Measurements from ENCODE around the gene STEAP1B.

DNA sequence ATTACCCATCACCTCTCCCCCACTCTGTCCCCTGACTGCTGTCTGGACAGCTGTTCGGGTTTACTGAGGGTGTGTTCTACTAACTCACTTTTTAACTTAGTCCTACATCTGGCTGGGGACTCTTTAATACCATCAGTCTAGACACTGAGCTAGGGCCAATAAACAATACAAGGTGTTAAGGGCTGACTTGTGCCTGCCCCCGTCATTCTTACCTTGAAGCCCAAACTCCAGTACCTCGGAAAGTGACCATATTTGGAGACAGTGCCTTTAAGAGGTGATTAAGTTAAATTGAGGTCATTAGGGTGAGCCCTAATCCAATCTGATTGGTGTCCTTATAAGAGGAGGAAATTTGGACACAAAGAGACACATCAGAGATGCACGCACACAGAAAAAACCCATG lies 35.7 kb downstream of the STEAP1B start:
- TF ChIP-seq, protein P1, sequence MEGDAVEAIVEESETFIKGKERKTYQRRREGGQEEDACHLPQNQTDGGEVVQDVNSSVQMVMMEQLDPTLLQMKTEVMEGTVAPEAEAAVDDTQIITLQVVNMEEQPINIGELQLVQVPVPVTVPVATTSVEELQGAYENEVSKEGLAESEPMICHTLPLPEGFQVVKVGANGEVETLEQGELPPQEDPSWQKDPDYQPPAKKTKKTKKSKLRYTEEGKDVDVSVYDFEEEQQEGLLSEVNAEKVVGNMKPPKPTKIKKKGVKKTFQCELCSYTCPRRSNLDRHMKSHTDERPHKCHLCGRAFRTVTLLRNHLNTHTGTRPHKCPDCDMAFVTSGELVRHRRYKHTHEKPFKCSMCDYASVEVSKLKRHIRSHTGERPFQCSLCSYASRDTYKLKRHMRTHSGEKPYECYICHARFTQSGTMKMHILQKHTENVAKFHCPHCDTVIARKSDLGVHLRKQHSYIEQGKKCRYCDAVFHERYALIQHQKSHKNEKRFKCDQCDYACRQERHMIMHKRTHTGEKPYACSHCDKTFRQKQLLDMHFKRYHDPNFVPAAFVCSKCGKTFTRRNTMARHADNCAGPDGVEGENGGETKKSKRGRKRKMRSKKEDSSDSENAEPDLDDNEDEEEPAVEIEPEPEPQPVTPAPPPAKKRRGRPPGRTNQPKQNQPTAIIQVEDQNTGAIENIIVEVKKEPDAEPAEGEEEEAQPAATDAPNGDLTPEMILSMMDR (IDR thresholded peaks at IDR 0.05) = no peak
- TF ChIP-seq FOXJ3 (CRISPR knock-in tag; IDR thresholded peaks at IDR 0.05) (no peak), RCOR1 (IDR thresholded peaks at IDR 0.05; ENCODE audit: low read length) (no peak), NFIC (IDR thresholded peaks at IDR 0.05; ENCODE audit: borderline replicate concordance) (no peak), EZH2phosphoT487 (IDR thresholded peaks at IDR 0.05; ENCODE audit: borderline replicate concordance, low read depth) (no peak), ZBTB33 (IDR thresholded peaks at IDR 0.05; ENCODE audit: borderline replicate concordance, low read depth) (no peak), SIN3A (IDR thresholded peaks at IDR 0.05; ENCODE audit: borderline replicate concordance, low read depth, low read length) (no peak)
- TF ChIP-seq, protein P2, sequence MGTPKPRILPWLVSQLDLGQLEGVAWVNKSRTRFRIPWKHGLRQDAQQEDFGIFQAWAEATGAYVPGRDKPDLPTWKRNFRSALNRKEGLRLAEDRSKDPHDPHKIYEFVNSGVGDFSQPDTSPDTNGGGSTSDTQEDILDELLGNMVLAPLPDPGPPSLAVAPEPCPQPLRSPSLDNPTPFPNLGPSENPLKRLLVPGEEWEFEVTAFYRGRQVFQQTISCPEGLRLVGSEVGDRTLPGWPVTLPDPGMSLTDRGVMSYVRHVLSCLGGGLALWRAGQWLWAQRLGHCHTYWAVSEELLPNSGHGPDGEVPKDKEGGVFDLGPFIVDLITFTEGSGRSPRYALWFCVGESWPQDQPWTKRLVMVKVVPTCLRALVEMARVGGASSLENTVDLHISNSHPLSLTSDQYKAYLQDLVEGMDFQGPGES (IDR thresholded peaks at IDR 0.05; ENCODE audit: low read depth, low read length) = no peak
